Measurements from ENCODE around the gene PPP6R3.
"Not testable (repeated sequence)": the region's sequence is repeated elsewhere in the genome, so short reads cannot be mapped to it uniquely, and the experiment has no call there.

Gene PPP6R3

GRCh38 chr11:68457216-68457897, 3.2 kb upstream of the PPP6R3 start:
- DNase-seq (ENCODE audit: low spot score): no peak

GRCh38 chr11:68457898-68458249, 2.7 kb upstream of the PPP6R3 start:
- DNase-seq (ENCODE audit: low spot score): no peak

- not testable (repeated sequence) for DNase-seq (ENCODE audit: low spot score)
These were observed 2.2 kb upstream of the PPP6R3 start for GRCh38 chr11:68458340-68458739.

DNA sequence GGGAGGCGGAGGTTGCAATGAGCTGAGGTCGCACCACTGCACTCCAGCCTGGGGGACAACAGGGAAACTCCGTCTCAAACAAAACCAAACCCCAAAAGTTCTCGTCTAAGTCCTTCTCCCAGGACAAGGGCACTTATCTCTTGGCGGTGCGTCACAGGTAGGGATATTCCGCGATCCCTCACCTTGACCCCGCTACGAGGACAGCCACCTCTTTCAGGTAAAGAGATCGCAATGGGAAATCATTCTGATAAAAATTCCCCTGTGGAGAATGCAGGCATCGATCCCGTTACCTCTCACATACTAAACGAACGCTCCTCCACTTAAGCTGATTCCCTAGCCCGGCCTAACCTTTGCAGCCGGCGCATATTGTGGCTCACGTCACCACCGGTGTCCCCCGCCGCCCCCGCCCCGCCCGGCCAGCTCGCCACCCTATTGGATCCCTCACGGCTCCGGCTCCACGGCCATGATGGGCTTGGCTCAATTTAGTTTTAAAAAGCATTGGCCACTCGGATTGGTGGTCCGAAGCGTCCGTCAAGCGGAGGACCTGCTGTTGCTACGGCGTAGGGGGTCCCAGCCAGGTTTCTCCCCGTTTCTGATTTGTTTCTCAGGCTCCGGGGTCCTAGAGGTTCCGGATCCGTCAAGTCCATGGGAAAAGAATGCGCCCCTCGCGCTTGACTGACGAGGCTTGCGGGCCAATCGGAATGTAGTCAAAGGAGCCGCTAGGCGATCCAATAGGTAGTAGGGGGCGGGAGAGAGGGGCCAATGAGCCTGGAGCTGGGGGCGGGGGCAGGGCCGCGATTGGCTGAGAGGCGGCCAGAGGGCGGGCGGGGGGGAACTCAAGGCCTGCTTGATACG, 439 bp upstream of the PPP6R3 start:
- DNase-seq (ENCODE audit: low spot score): peak; percentile 99

DNA sequence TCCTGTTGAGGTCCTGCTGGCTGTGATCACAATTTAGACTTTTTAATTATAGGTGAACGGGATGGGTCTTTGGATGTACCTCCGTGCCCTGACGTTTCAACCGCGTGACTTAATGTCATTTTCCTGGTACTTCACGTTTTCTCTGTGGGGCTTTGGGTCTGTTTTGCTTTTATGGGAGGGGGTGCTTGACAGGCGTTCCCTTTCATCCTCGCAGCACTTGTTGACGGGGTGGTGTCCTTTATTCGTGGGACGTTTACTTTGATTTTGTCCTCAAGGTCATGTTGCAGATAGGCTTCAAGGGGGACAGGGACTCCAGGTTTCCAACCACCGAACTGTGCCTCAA, 994 bp downstream of the PPP6R3 start:
- DNase-seq (ENCODE audit: low spot score): no peak

DNA sequence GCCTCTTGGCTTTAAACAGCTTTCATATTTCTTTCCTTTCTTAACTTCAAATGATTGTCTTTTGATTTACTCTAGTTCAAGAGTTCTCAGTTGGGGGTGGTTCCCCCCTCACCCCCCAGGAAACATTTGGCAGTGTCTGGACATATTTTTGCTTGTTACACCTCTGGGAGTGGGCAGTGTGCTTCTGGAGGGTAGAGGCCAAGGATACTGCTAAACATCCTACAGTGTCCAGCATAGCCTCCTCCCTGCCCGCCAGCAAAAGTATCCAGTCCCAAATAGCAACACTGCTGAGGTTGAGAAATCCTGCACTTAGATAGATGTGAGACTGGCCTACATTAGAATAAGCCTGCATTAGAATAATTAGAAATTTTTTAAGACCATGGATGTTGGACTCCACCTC, 3.2 kb downstream of the PPP6R3 start:
- peak; percentile 1 for DNase-seq (ENCODE audit: low spot score)

GRCh38 chr11:68467201-68467834, 6.8 kb downstream of the PPP6R3 start:
- DNase-seq (ENCODE audit: low spot score): no peak

DNA sequence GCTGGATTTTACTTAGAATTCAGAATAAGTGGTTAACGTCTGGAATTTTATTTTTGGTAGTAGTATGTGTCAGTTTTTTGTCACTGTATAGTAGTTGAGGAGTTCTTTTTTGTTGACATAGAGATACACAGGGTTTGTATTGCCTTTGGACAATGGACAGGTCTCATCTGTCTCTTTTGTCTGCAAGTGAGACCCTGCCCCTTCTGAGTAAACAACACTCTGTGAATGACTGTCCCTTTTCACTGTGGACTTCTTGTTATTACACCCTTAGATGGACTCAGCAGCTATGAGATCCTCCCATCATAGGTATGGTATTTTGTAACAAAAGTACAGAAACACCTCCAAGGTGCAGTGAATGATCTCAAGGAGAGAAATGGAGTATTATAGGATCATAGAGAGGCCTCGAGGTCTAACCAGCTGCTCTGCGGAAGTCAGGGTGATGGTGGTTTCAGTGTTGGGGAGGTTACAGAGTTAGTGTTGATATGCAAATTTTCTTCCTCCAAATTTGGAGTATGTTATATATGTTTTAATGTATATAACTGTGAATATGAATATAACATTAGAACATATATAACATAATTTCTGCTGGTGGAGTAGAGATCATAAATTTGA, 7.8 kb downstream of the PPP6R3 start:
- no peak for DNase-seq (ENCODE audit: low spot score)

DNA sequence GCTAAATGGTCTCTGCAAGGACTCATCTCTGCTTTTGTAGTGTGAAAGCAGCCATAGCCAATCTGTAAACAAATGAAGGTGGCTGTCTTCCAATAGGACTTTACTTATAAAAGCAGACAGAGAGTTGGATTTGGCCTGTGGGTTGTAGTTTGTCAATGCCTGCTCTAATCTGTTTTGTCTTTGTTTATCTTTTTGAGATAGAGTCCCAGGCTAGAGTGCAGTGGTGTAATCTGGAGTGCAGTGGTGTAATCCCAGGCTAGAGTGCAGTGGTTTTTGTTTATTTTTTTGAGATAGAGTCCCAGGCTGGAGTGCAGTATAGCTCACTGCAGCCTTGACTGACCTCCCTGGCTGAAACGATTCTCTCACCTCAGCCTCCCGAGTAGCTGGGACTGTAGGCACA, 8.6 kb downstream of the PPP6R3 start:
- no peak for DNase-seq (ENCODE audit: low spot score)

DNA sequence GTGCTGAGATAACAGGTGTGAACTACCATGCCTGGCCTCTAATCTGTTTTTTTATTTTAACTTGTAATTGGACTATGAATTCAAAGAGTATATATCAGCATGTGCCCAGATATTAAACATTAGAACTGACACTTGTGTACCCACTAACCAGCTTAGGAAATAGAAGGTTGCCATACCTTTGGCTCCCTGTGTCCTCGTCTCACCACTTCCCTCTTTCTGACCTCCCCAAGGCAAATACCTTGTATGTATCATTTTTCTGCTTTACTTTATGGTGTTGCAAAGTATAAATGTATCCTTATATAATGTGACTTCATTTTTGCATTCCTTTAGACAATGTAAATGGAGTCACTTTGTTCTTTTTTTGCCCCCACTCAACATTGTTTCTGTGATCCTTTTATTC, 9.1 kb downstream of the PPP6R3 start:
- no peak for DNase-seq (ENCODE audit: low spot score)

- no peak for DNase-seq (ENCODE audit: low spot score)
These were observed 9.8 kb downstream of the PPP6R3 start for GRCh38 chr11:68470304-68470811.

DNA sequence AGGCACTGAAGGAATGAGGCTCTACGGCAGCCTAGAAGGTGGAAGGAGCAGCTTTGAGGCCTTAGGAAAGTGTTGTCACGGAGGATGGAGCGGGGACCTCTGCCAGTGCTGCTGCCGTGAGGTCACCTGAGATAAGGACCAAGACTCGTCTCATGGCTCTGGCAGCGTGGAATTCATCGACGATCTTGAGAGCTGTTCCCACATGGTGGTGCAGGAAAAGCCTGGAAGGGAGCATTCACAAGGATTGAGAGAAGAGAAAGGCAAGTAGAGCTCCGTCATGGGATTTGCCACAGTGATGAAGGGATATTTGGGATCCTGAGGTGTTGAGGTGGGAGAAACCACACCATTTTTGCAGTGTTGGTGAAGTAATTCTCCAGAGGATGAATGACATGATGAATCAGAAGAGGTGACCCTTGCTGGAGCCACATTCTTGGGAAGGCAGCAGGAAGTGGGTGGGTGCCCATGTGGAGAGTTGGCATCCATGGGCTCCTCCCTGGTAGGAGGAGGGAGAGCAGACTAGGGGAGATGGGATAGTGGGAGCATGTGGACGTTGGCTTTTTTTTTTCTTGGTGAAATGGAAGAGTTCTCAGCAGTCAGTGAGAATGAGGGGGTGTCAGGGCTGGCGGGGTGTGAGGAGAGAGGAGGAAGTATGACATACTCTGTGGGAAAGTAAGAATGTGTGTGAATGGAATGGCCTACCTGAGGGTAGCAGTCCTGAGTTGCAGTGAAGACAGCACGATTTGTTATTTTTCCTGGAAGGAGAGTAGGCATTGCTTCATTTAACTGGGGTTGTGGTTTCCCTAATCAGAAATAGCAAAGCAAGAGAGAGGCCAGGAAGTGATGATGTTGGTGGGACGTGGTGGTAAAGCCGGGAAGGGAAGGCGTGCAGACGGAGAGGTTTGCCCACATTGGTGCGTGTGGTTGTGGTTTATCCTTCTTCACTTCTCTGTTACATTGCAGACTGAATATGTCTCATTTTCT, 11.1 kb downstream of the PPP6R3 start:
- no peak for DNase-seq (ENCODE audit: low spot score)

DNA sequence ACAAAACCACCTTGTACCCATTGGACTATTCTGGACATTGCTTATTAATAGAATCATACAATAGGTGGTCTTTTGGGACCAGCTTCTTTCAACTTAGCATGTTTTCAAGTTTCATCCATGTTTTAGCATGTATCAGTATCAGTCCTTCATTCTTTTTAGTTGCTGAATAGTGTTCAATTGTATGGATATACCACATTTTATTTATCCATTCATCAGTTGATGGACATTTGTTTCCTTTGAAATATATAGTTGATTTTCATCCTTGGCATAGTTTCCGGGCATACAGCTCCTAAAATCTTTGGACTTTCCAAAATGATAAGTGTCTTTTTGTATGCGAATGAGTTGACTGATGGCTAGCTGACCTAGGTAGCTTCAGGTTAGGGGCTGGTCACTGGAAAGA, 12.2 kb downstream of the PPP6R3 start:
- DNase-seq (ENCODE audit: low spot score): no peak

DNA sequence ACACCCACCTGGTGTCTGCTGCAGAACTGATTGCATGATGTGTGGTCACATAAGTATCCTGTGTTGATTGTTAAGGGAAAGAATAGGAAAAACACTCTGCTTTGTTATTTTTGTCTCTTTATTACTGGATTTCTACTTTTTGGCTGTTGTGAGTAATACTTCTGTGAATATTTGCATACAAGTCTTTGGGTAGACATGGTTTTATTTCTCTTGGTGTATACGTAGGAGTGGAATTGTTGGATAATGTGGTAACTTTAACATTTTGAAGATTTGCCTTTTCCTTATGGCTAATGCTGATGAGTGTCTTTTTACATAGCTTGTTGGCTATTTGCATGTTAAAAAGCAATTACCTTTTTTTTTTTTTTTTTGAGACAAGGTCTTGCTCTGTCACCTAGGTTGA, 13.1 kb downstream of the PPP6R3 start:
- DNase-seq (ENCODE audit: low spot score): no peak

- DNase-seq (ENCODE audit: low spot score): not testable (repeated sequence)
These were observed 15.1 kb downstream of the PPP6R3 start for GRCh38 chr11:68475626-68476025.

DNA sequence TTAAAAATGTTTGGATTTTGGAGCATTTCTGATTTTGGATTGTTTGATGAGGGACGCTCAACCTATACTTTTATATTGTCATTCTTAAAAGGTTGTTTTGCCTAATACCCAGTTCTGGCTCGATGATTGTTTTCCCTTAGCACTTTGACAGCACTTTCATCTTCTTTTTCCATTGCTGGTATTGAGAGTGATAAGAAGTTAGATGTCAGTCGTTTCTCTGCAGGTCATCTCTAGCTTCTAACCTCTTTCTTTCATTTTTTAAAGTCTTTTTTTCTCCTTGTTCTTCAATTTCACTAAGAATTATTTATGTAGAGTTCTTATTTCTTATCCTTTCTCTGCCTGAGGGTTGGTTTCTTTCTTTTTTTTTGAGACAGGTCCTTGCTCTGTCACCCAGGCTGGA, 18.8 kb downstream of the PPP6R3 start:
- no peak for DNase-seq (ENCODE audit: low spot score)

DNA sequence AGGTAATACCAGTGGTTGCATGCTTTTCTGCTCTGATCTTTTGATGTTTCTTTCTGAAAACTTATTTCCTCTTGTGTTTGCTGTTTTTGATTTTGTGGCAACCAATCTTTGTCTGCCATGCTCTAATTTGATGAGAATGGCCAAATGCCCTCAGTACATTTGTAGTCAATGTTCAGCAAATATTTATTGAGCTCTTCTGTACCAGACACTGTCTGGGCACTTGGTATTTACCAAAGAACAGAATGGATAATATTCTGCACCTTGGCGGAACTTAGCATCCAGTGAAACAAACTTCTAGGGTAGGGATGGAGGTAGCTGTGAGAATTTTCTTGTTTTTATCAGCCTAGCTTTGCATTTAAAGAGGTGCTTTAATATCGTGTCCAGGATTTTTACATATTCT, 19.6 kb downstream of the PPP6R3 start:
- DNase-seq (ENCODE audit: low spot score): no peak

DNA sequence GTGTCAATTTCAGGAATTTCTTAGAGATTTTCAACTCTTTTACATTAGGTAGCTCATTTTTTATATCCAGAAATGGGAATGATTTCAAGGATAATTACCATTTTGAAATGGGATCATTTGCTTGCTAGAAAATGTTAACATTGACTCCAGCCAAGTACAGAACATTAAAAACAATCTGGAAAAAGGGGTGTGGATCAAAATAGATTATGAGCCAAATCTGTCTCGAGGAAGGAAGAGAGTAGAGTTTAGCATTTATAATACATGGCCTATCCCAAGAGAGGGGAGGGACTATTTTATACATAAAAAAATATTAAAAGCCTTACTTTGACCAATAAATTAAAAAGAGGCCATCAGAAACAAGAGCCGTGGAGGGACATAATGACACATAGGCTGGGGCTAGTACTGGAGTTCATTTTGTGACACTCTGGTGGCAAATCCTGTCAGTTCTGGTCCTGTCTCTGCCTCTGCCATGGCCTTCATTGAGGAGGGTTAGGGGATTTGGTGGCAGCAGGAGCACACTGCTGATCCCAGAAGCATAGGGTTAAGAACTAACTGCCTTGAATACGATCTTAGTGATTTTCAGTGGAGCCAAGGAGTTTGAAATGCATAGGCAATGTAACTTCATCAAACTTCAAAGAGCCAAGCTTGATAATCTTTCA, 20.4 kb downstream of the PPP6R3 start:
- DNase-seq (ENCODE audit: low spot score): no peak

GRCh38 chr11:68481579-68482240, 21.2 kb downstream of the PPP6R3 start:
- DNase-seq (ENCODE audit: low spot score): no peak

GRCh38 chr11:68488623-68489022, 28.1 kb downstream of the PPP6R3 start:
- no peak for DNase-seq (ENCODE audit: low spot score)

All from AG08395 (cell line).